GM12878 (cell line): ENCODE results near the gene CLASP1. TPM values are rescaled to one million over a fixed set of nuclear protein-coding genes. Genes with fewer than 3 reads are reported as not detected.
"Not testable (repeated sequence)": the region's sequence is repeated elsewhere in the genome, so short reads cannot be mapped to it uniquely, and the experiment has no call there.

Experiments
- ATAC-seq: fragments of 200-7000 bp; cut with Tn5 transposase; 3 replicates; pipeline ENCODE4 v1.9.1; 2020; ENCODE audit warnings: mild to moderate bottlenecking, moderate library complexity
- BruUV-seq: library from RNA; stranded (reverse); fragments of 400-500 nt; replicated peaks from 2 replicates; lab custom pipeline; 2021; lab: Mats Ljungman, UMichigan
- CTCF ChIA-PET: fragments of 300-600 bp; sonication (Branson Sonifier 250); formaldehyde crosslinking; extraction: SDS; loops from one replicate; lab custom pipeline; 2021; ENCODE audit warnings: inconsistent platforms; lab: Yijun Ruan, JAX
- POLR2A ChIA-PET: fragments of 350-600 bp; formaldehyde crosslinking; extraction: SDS; loops from one replicate; lab custom pipeline; 2021; ENCODE audit warnings: inconsistent platforms; lab: Charles Lee
- RAD21 ChIA-PET: fragments of 300-600 bp; sonication (Branson Sonifier 250); formaldehyde crosslinking; loops from one replicate; lab custom pipeline; 2023; ENCODE audit warnings: antibody characterized with exemption; ENCODE audit not compliant: unreplicated experiment; lab: Charles Lee
- SMC1A ChIA-PET: fragments of 300-600 bp; sonication (Branson Sonifier 250); formaldehyde crosslinking; loops from one replicate; lab custom pipeline; 2023; ENCODE audit not compliant: unreplicated experiment, uncharacterized antibody; lab: Charles Lee
- DNase-seq: peaks from one replicate; pipeline ENCODE4 v3.0.0-alpha.2; 2011; ENCODE audit warnings: low read depth, low spot score
- FAIRE-seq: peaks from 3 replicates; lab custom pipeline; 2011; peaks lifted over from hg19 to GRCh38; lab: Jason Lieb, UNC
- H2AFZ ChIP-seq: 2 replicates; pipeline ENCODE4 v1.6.0; 2011; ENCODE audit warnings: low read depth, low read length, control low read depth; ENCODE audit not compliant: control insufficient read depth
- H3K27ac ChIP-seq: 2 replicates; pipeline ENCODE4 v1.5.1; 2011; ENCODE audit warnings: control low read depth; ENCODE audit not compliant: control insufficient read depth, insufficient read depth
- H3K27me3 ChIP-seq, 2 experiments: replicated peaks in 1 of 2; 2 replicates each; pipeline versions ENCODE4 v1.6.0 to v1.6.1; 2011; ENCODE audit warnings: low read length in 1 of 2; ENCODE audit not compliant: control insufficient read depth in 2 of 2, insufficient read depth in 2 of 2
- H3K36me3 ChIP-seq, 2 experiments: 2 replicates each; pipeline ENCODE4 v1.5.1; 2011; ENCODE audit warnings: low read length in 1 of 2; ENCODE audit not compliant: control insufficient read depth in 2 of 2, insufficient read depth in 2 of 2
- H3K4me1 ChIP-seq: 2 replicates; pipeline ENCODE4 v1.6.1; 2011; ENCODE audit warnings: mild to moderate bottlenecking, low read length, moderate library complexity, mixed read lengths; ENCODE audit not compliant: control insufficient read depth, insufficient read depth
- H3K4me2 ChIP-seq: 2 replicates; pipeline ENCODE4 v1.6.0; 2011; ENCODE audit warnings: control low read depth; ENCODE audit not compliant: control insufficient read depth, insufficient read depth
- H3K4me3 ChIP-seq: fragments of 200-600 bp; sonication (generic); 2 replicates; pipeline ENCODE4 v1.5.1; 2016
- H3K79me2 ChIP-seq: 2 replicates; pipeline ENCODE4 v1.6.0; 2011; ENCODE audit warnings: low read length; ENCODE audit not compliant: control insufficient read depth, insufficient read depth
- H3K9ac ChIP-seq: 2 replicates; pipeline ENCODE4 v1.8.0; 2011; ENCODE audit warnings: low read length, control low read depth, mixed read lengths; ENCODE audit not compliant: control insufficient read depth, insufficient read depth
- H3K9me3 ChIP-seq: replicated peaks from 3 replicates; pipeline ENCODE4 v1.5.1; 2011; ENCODE audit warnings: mild to moderate bottlenecking, low read length; ENCODE audit not compliant: control insufficient read depth, insufficient read depth
- H4K20me1 ChIP-seq: 2 replicates; pipeline ENCODE4 v1.6.0; 2011; ENCODE audit not compliant: control insufficient read depth, insufficient read depth
- KAT2A ChIP-seq: conservative IDR thresholded peaks from 2 replicates; pipeline ENCODE4 v1.6.1; 2011; ENCODE audit warnings: low read depth, low read length; ENCODE audit not compliant: control insufficient read depth
- MEF2B ChIP-seq: fragments of 450-650 bp; IDR thresholded peaks from 2 replicates; pipeline ENCODE4 v1.6.1; 2018; ENCODE audit warnings: mild to moderate bottlenecking, moderate library complexity; ENCODE audit not compliant: partially characterized antibody, poor library complexity, severe bottlenecking
- NFYB ChIP-seq: IDR thresholded peaks from 2 replicates; pipeline ENCODE4 v1.6.1; 2011; ENCODE audit warnings: low read depth, mild to moderate bottlenecking, low read length, improper control_type of control experiment, moderate library complexity; ENCODE audit not compliant: insufficient read depth
- WGBS: methylation state at CpG from one replicate; pipeline ENCODE4 v1.1.6; 2016; ENCODE audit warnings: low lambda C conversion rate; ENCODE audit not compliant: insufficient replicate concordance, insufficient coverage; ENCODE audit errors: missing lambda C conversion rate; 5-methylcytosine and 5-hydroxymethylcytosine counted together
- in situ Hi-C: fragments of 300-500 bp; cut with MboI; formaldehyde crosslinking; loops from 9 replicates; pipeline ENCODE4 v1.14.3; 2018; ENCODE audit warnings: mixed read lengths
- intact Hi-C: fragments of 100-400 bp; cut with micrococcal nuclease; formaldehyde crosslinking; loops from one replicate; pipeline ENCODE4 v1.14.2; 2022; ENCODE audit not compliant: unreplicated experiment
- polyA plus RNA-seq, 11 experiments: library from polyadenylated mRNA; depleted of rRNA in 4 of 11; unstranded in 6 of 11; stranded (reverse) in 5 of 11; fragments of >200 nt; fragmentation: Nextera tagmentation in 4 of 11; fragmentation: Illumina TruSeq in 1 of 11; extraction: Ambion mirVana in 4 of 11; extraction: Trizol in 1 of 11; gene quantifications; 1 replicate in 1 of 11; 2 replicates in 10 of 11; pipeline versions ENCODE4 v1.2.1 to v1.2.3, GENCODE V29; 2011 to 2016; ENCODE audit warnings: inconsistent platforms in 2 of 11, missing spikeins in 2 of 11, low read depth in 1 of 11
- total RNA-seq, 4 experiments: library from RNA; depleted of rRNA in 3 of 4; stranded (reverse); fragments of >200 nt in 3 of 4; fragmentation: Illumina TruSeq in 1 of 4; extraction: Trizol in 1 of 4; gene quantifications; 2 replicates each; pipeline versions ENCODE4 v1.2.1 to v1.2.3, GENCODE V29; 2013 to 2021
- TF ChIP-seq, protein P1 (sequence below): IDR thresholded peaks from 2 replicates; pipeline ENCODE4 v1.6.1; 2012; ENCODE audit warnings: low read depth, low read length, improper control_type of control experiment

CLASP1 gene
- total and polyA plus RNA-seq, 10 of the 15 experiments (the other 5 are each of a cell fraction or from before 2014, with no cell fraction given), result 1.4 to 62.4 (median 32.9) TPM

DNA sequence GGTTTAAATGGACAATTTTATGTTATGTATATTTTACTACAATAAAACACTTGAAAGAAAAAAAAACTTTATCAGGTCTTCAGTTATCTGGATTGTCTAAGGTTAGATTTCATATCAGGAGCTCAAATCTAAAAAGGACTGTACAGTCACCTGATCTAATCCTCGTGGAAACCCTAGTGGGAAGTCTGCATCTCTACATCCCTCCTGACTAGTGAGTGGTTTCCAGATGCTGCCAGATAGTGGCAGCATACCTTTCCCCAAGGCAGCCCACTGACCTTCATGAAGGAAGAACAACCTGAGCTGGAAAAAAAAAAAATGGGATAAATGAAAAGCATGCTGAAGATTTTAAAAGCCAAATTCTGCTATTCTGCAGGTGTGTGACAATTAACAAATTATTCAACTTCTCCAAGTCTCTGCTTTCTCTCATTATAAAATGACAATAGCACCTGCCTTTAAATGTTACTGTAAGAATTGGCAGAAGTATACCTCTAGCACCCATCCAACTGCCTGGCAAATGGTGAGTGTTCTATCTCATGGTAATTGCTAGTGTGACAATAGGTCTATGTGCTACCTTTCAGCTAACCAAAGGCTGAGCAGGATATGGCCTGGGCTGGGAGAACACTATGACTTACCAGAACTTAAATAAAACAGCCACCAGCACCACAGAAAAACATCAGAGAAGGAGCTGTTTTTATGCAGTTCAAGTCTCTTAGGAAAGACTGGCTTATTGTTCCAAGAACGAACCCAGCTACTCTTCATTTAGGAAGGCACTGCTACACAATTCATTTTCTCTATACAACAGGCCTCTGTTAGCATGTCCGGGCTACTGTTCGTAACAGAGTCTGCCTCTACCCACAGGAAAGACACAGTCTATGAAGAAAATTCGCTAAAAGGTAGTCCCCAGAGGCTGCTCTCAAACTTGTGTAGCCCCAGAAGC lies 8.6 kb downstream of the CLASP1 start (continued):
- TF ChIP-seq, protein P1, sequence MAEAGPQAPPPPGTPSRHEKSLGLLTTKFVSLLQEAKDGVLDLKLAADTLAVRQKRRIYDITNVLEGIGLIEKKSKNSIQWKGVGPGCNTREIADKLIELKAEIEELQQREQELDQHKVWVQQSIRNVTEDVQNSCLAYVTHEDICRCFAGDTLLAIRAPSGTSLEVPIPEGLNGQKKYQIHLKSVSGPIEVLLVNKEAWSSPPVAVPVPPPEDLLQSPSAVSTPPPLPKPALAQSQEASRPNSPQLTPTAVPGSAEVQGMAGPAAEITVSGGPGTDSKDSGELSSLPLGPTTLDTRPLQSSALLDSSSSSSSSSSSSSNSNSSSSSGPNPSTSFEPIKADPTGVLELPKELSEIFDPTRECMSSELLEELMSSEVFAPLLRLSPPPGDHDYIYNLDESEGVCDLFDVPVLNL, result no peak
- TF ChIP-seq KAT2A, result no peak
- TF ChIP-seq MEF2B, result no peak
- no peak for TF ChIP-seq NFYB
- TF ChIP-seq, all 136 proteins: peak for 0

DNA sequence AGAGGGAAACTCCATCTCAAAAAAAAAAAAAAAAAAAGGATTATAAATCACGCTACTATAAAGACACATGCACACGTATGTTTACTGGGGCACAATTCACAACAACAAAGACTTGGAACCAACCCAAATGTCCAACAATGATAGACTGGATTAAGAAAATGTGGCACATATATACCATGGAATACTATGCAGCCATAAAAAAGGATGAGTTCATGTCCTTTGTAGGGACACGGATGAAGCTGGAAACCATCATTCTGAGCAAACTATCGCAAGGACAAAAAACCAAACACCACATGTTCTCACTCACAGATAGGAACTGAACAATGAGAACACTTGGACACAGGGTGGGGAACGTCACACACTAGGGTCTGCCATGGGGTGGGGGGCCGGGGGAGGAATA lies 9.4 kb downstream of the CLASP1 start:
- ATAC-seq, DNase-seq, BruUV-seq, RAD21 ChIA-PET, H3K9ac ChIP-seq, H3K9me3 ChIP-seq, H3K4me2 ChIP-seq, intact Hi-C loops, H3K27ac ChIP-seq, H3K36me3 ChIP-seq, H3K4me1 ChIP-seq, FAIRE-seq, in situ Hi-C loops, H4K20me1 ChIP-seq, H3K27me3 ChIP-seq, H2AFZ ChIP-seq, H3K4me3 ChIP-seq: not testable (repeated sequence)
- 96% methylated on average over 6 of the region's 6 CpGs for WGBS
- ChIA-PET SMC1A (interaction anchor here (0.7 to 1.1 kb wide), 2 partner anchors 8 to 37 kb away, joined by 3 read pairs; no protein-coding TSS in a partner anchor), POLR2A (interaction anchor here (0.6 to 2.1 kb wide), 5 partner anchors 9 to 183 kb away, joined by 3 to 8 read pairs (median 4); no protein-coding TSS in a partner anchor), CTCF (interaction anchor here (0.5 kb wide), 1 partner anchor 1648 kb away, joined by 3 read pairs; no protein-coding TSS in a partner anchor)
- peaks cover 87% of the 10 kb centered on the region for H3K79me2 ChIP-seq
